ENCODE measurements around the gene OLFM2.

The OLFM2 gene

GRCh38 chr19:9901642-9902041 lies 34.7 kb downstream of the OLFM2 start:
- TF ChIP-seq ARNTL (CRISPR knock-in tag; IDR thresholded peaks at IDR 0.05; ENCODE audit: borderline replicate concordance, low read depth) (no peak), RARB (CRISPR knock-in tag; IDR thresholded peaks at IDR 0.05) (no peak), PATZ1 (CRISPR knock-in tag; IDR thresholded peaks at IDR 0.05; ENCODE audit: borderline replicate concordance) (no peak), ZNF565 (CRISPR knock-in tag; conservative IDR thresholded peaks at IDR 0.05; ENCODE audit: low read depth) (no peak), ZNF70 (CRISPR knock-in tag; IDR thresholded peaks at IDR 0.05) (no peak), OSR1 (CRISPR knock-in tag; IDR thresholded peaks at IDR 0.05) (no peak), POU6F1 (CRISPR knock-in tag; IDR thresholded peaks at IDR 0.05; ENCODE audit: borderline replicate concordance, low read depth) (no peak), ISL1 (CRISPR knock-in tag; IDR thresholded peaks at IDR 0.05) (no peak), ZFP30 (CRISPR knock-in tag; IDR thresholded peaks at IDR 0.05) (no peak), SNAI2 (CRISPR knock-in tag; IDR thresholded peaks at IDR 0.05) (no peak)
- TF ChIP-seq, protein P1, sequence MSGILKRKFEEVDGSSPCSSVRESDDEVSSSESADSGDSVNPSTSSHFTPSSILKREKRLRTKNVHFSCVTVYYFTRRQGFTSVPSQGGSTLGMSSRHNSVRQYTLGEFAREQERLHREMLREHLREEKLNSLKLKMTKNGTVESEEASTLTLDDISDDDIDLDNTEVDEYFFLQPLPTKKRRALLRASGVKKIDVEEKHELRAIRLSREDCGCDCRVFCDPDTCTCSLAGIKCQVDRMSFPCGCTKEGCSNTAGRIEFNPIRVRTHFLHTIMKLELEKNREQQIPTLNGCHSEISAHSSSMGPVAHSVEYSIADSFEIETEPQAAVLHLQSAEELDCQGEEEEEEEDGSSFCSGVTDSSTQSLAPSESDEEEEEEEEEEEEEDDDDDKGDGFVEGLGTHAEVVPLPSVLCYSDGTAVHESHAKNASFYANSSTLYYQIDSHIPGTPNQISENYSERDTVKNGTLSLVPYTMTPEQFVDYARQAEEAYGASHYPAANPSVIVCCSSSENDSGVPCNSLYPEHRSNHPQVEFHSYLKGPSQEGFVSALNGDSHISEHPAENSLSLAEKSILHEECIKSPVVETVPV (CRISPR knock-in tag; IDR thresholded peaks at IDR 0.05), result no peak
- TF ChIP-seq, protein P2, sequence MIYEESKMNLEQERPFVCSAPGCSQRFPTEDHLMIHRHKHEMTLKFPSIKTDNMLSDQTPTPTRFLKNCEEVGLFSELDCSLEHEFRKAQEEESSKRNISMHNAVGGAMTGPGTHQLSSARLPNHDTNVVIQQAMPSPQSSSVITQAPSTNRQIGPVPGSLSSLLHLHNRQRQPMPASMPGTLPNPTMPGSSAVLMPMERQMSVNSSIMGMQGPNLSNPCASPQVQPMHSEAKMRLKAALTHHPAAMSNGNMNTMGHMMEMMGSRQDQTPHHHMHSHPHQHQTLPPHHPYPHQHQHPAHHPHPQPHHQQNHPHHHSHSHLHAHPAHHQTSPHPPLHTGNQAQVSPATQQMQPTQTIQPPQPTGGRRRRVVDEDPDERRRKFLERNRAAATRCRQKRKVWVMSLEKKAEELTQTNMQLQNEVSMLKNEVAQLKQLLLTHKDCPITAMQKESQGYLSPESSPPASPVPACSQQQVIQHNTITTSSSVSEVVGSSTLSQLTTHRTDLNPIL (CRISPR knock-in tag; IDR thresholded peaks at IDR 0.05; ENCODE audit: low read depth), result no peak
- ATAC-seq, result no peak

GRCh38 chr19:9901020-9901419 lies 35.3 kb downstream of the OLFM2 start:
- TF ChIP-seq PPARA (CRISPR knock-in tag; IDR thresholded peaks at IDR 0.05; ENCODE audit: borderline replicate concordance) (no peak), ZC3H10 (CRISPR knock-in tag; IDR thresholded peaks at IDR 0.05) (no peak), ISL1 (CRISPR knock-in tag; IDR thresholded peaks at IDR 0.05) (no peak), ZNF8 (CRISPR knock-in tag; IDR thresholded peaks at IDR 0.05) (no peak), ZFP30 (CRISPR knock-in tag; IDR thresholded peaks at IDR 0.05) (no peak), OSR1 (CRISPR knock-in tag; IDR thresholded peaks at IDR 0.05) (no peak), ARNTL (CRISPR knock-in tag; IDR thresholded peaks at IDR 0.05; ENCODE audit: borderline replicate concordance, low read depth) (no peak), TOX (CRISPR knock-in tag; IDR thresholded peaks at IDR 0.05; ENCODE audit: borderline replicate concordance) (no peak), ZNF70 (CRISPR knock-in tag; IDR thresholded peaks at IDR 0.05) (no peak), POU6F1 (CRISPR knock-in tag; IDR thresholded peaks at IDR 0.05; ENCODE audit: borderline replicate concordance, low read depth) (no peak), ESRRG (CRISPR knock-in tag; IDR thresholded peaks at IDR 0.05) (no peak), PATZ1 (CRISPR knock-in tag; IDR thresholded peaks at IDR 0.05; ENCODE audit: borderline replicate concordance) (no peak), ZFP3 (CRISPR knock-in tag; IDR thresholded peaks at IDR 0.05) (no peak), BACH2 (CRISPR knock-in tag; IDR thresholded peaks at IDR 0.05; ENCODE audit: borderline replicate concordance) (no peak), ZNF565 (CRISPR knock-in tag; conservative IDR thresholded peaks at IDR 0.05; ENCODE audit: low read depth) (no peak)
- TF ChIP-seq, protein P2 (CRISPR knock-in tag; IDR thresholded peaks at IDR 0.05; ENCODE audit: low read depth), result no peak
- TF ChIP-seq, protein P1 (CRISPR knock-in tag; IDR thresholded peaks at IDR 0.05), result no peak
- TF ChIP-seq, protein P3, sequence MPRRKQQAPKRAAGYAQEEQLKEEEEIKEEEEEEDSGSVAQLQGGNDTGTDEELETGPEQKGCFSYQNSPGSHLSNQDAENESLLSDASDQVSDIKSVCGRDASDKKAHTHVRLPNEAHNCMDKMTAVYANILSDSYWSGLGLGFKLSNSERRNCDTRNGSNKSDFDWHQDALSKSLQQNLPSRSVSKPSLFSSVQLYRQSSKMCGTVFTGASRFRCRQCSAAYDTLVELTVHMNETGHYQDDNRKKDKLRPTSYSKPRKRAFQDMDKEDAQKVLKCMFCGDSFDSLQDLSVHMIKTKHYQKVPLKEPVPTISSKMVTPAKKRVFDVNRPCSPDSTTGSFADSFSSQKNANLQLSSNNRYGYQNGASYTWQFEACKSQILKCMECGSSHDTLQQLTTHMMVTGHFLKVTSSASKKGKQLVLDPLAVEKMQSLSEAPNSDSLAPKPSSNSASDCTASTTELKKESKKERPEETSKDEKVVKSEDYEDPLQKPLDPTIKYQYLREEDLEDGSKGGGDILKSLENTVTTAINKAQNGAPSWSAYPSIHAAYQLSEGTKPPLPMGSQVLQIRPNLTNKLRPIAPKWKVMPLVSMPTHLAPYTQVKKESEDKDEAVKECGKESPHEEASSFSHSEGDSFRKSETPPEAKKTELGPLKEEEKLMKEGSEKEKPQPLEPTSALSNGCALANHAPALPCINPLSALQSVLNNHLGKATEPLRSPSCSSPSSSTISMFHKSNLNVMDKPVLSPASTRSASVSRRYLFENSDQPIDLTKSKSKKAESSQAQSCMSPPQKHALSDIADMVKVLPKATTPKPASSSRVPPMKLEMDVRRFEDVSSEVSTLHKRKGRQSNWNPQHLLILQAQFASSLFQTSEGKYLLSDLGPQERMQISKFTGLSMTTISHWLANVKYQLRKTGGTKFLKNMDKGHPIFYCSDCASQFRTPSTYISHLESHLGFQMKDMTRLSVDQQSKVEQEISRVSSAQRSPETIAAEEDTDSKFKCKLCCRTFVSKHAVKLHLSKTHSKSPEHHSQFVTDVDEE (CRISPR knock-in tag; IDR thresholded peaks at IDR 0.05), result no peak
- ATAC-seq, result no peak
